PC-3 (cell line): ENCODE data around the gene KRCC1. TPM values are rescaled to one million over a fixed set of nuclear protein-coding genes. Genes with fewer than 3 reads are reported as not detected.

ENCODE experiments used
- ATAC-seq: fragments of 200-7000 bp; cut with Tn5 transposase; 2 replicates; pipeline ENCODE4 v1.9.1; 2020; ENCODE audit warnings: mild to moderate bottlenecking, moderate library complexity
- BruUV-seq: library from RNA; stranded (reverse); fragments of 400-500 nt; replicated peaks from 2 replicates; lab custom pipeline; 2021; lab: Mats Ljungman, UMichigan
- CTCF ChIA-PET: fragments of 300-600 bp; sonication (Branson Sonifier 250); formaldehyde crosslinking; loops from one replicate; lab custom pipeline; 2022; ENCODE audit warnings: antibody characterized with exemption; lab: Charles Lee
- POLR2A ChIA-PET: fragments of 300-600 bp; sonication (Branson Sonifier 250); formaldehyde crosslinking; loops from one replicate; lab custom pipeline; 2022; ENCODE audit warnings: antibody characterized with exemption; ENCODE audit not compliant: unreplicated experiment; lab: Charles Lee
- DNase-seq: peaks from one replicate; pipeline ENCODE4 v3.0.0-alpha.2; 2015
- H2AFZ ChIP-seq: fragments of 300-600 bp; sonication (generic); 2 replicates; pipeline ENCODE4 v1.6.0; 2016; ENCODE audit warnings: antibody characterized with exemption, low read length
- H3F3A ChIP-seq: fragments of 300-600 bp; sonication (generic); one replicate; pipeline ENCODE4 v1.6.0; 2017; ENCODE audit warnings: antibody characterized with exemption, low read length, control low read depth, mild to moderate bottlenecking; ENCODE audit not compliant: unreplicated experiment
- H3K27ac ChIP-seq: fragments of 300-600 bp; sonication (generic); 2 replicates; pipeline ENCODE4 v1.5.1; 2016; ENCODE audit warnings: mild to moderate bottlenecking, low read length
- H3K27me3 ChIP-seq: fragments of 300-600 bp; sonication (generic); 2 replicates; pipeline ENCODE4 v1.6.1; 2016; ENCODE audit warnings: low read length, mixed read lengths
- H3K36me3 ChIP-seq: fragments of 300-600 bp; sonication (generic); 2 replicates; pipeline ENCODE4 v1.6.1; 2016; ENCODE audit warnings: low read depth, mixed run types, low read length, mixed read lengths
- H3K4me1 ChIP-seq: fragments of 300-600 bp; sonication (generic); 2 replicates; pipeline ENCODE4 v1.5.1; 2016; ENCODE audit warnings: low read length; ENCODE audit not compliant: insufficient read depth
- H3K4me2 ChIP-seq: fragments of 300-600 bp; sonication (generic); 2 replicates; pipeline ENCODE4 v1.6.0; 2016; ENCODE audit warnings: low read length
- H3K4me3 ChIP-seq: fragments of 300-600 bp; sonication (generic); 2 replicates; pipeline ENCODE4 v1.5.1; 2016; ENCODE audit warnings: mild to moderate bottlenecking, low read length, mixed read lengths
- H3K79me2 ChIP-seq: fragments of 300-600 bp; sonication (generic); 2 replicates; pipeline ENCODE4 v1.6.1; 2017; ENCODE audit warnings: low read length, mixed read lengths
- H3K9ac ChIP-seq: fragments of 300-600 bp; sonication (generic); 2 replicates; pipeline ENCODE4 v1.6.0; 2016; ENCODE audit warnings: mild to moderate bottlenecking, low read length
- H3K9me2 ChIP-seq: fragments of 300-600 bp; sonication (generic); replicated peaks from 2 replicates; pipeline ENCODE4 v1.6.1; 2016; ENCODE audit warnings: mixed run types, low read length, mixed read lengths
- H3K9me3 ChIP-seq: fragments of 300-600 bp; sonication (generic); 2 replicates; pipeline ENCODE4 v1.6.1; 2016; ENCODE audit warnings: low read length, mixed read lengths
- H4K20me1 ChIP-seq: fragments of 300-600 bp; sonication (generic); 2 replicates; pipeline ENCODE4 v1.6.1; 2016; ENCODE audit warnings: low read length, mixed read lengths
- CTCF ChIP-seq: fragments of 300-600 bp; sonication (generic); conservative IDR thresholded peaks from 2 replicates; pipeline ENCODE4 v1.5.1; 2017; ENCODE audit warnings: antibody characterized with exemption, low read depth, mild to moderate bottlenecking, low read length
- EZH2 ChIP-seq: fragments of 300-600 bp; sonication (generic); IDR thresholded peaks from one replicate; pipeline ENCODE4 v1.6.1; 2017; ENCODE audit warnings: antibody characterized with exemption, mild to moderate bottlenecking, low read length; ENCODE audit not compliant: unreplicated experiment
- EZH2phosphoT487 ChIP-seq: fragments of 300-600 bp; sonication (generic); IDR thresholded peaks from 2 replicates; pipeline ENCODE4 v1.6.1; 2018; ENCODE audit warnings: mild to moderate bottlenecking, antibody characterized with exemption, low read length, borderline replicate concordance
- intact Hi-C: fragments of 100-400 bp; cut with micrococcal nuclease; formaldehyde crosslinking; loops from 2 replicates; pipeline ENCODE4 v1.9.0; 2023
- total RNA-seq: library from RNA; depleted of rRNA; stranded (reverse); fragments of >200 nt; gene quantifications from 2 replicates; pipeline ENCODE4 v1.2.3, GENCODE V29; 2014

Gene KRCC1
- total RNA-seq, 1 experiment from 2014 or later = 14.1 TPM

- DNase-seq = no peak
- no peaks in the 10 kb centered on the region for H3K79me2 ChIP-seq
- no peak overlapping the region for H3K4me2 ChIP-seq
- H4K20me1 ChIP-seq = no peaks in the 10 kb centered on the region
- no peak overlapping the region for H3K9ac ChIP-seq
- H3K4me3 ChIP-seq = no peak overlapping the region
- CTCF ChIA-PET = no interaction called here
- no peak for TF ChIP-seq CTCF
- TF ChIP-seq EZH2phosphoT487 = no peak
- no peak for TF ChIP-seq EZH2
- H3K27me3 ChIP-seq = no peaks in the 10 kb centered on the region
- no peak overlapping the region for H3K27ac ChIP-seq
- H3F3A ChIP-seq = no peaks in the 10 kb centered on the region
- ATAC-seq = no peak
- BruUV-seq = no TSS peak
- intact Hi-C loops = no loop called here
- H3K9me3 ChIP-seq = no peaks in the 10 kb centered on the region
- no peaks in the 10 kb centered on the region for H3K4me1 ChIP-seq
- POLR2A ChIA-PET = no interaction called here
- no peaks in the 10 kb centered on the region for H3K36me3 ChIP-seq
- H3K9me2 ChIP-seq = no peaks in the 10 kb centered on the region
- no peak overlapping the region for H2AFZ ChIP-seq
Measured at GRCh38 chr2:88067189-88067588, 11.6 kb upstream of the KRCC1 start.

- DNase-seq (no peak), ATAC-seq (no peak)
- no peaks in the 10 kb centered on the region for H3F3A ChIP-seq
- no peak overlapping the region for H3K9ac ChIP-seq
- intact Hi-C loops = no loop called here
- H3K9me2 ChIP-seq = no peaks in the 10 kb centered on the region
- H3K4me3 ChIP-seq = no peak overlapping the region
- no peaks in the 10 kb centered on the region for H3K4me1 ChIP-seq
- no peaks in the 10 kb centered on the region for H3K9me3 ChIP-seq
- no peak overlapping the region for H3K27ac ChIP-seq
- TF ChIP-seq EZH2phosphoT487 = no peak
- no peak for TF ChIP-seq EZH2
- TF ChIP-seq CTCF = no peak
- no TSS peak for BruUV-seq
- H3K27me3 ChIP-seq = no peaks in the 10 kb centered on the region
- H3K4me2 ChIP-seq = no peak overlapping the region
- ChIA-PET POLR2A (interaction anchor here (0.5 kb wide), 1 partner anchor 34 kb away, joined by 3 read pairs; no protein-coding TSS in a partner anchor), CTCF (no interaction called here)
- no peaks in the 10 kb centered on the region for H4K20me1 ChIP-seq
- H3K36me3 ChIP-seq = no peaks in the 10 kb centered on the region
- H3K79me2 ChIP-seq = no peaks in the 10 kb centered on the region
- H2AFZ ChIP-seq = no peak overlapping the region
Measured at GRCh38 chr2:88066543-88066942, 11.0 kb upstream of the KRCC1 start.

GRCh38 chr2:88061295-88061694 is 5.7 kb upstream of the KRCC1 start:
- BruUV-seq = no TSS peak

More at GRCh38 chr2:88061295-88061694, 5.7 kb upstream of the KRCC1 start:
- Histone ChIP-seq H3F3A (no peaks in the 10 kb centered on the region), H3K36me3 (no peaks in the 10 kb centered on the region), H3K27ac (no peak overlapping the region), H3K4me3 (no peak overlapping the region), H3K4me2 (no peak overlapping the region), H3K9me3 (no peaks in the 10 kb centered on the region), H3K9me2 (no peaks in the 10 kb centered on the region), H3K79me2 (no peaks in the 10 kb centered on the region), H3K27me3 (no peaks in the 10 kb centered on the region), H3K4me1 (peaks cover under 1% of the 10 kb centered on the region), H3K9ac (no peak overlapping the region), H4K20me1 (no peaks in the 10 kb centered on the region), H2AFZ (no peak overlapping the region)
- no peak for DNase-seq
- ChIA-PET POLR2A (no interaction called here), CTCF (interaction anchor here (1.8 kb wide), 1 partner anchor 100 kb away, joined by 31 read pairs; no protein-coding TSS in a partner anchor)
- TF ChIP-seq EZH2phosphoT487 (no peak), EZH2 (no peak), CTCF (no peak)
- intact Hi-C loops = loop anchor here (5.0 kb wide), 1 partner anchor 59 kb away; no protein-coding TSS in a partner anchor
- no peak for ATAC-seq
